H9 (cell line): Measurements from ENCODE around the gene ZWILCH. TPM values are rescaled to one million over a fixed set of nuclear protein-coding genes. Genes with fewer than 3 reads are reported as not detected.
A peak's percentile ranks its signal among the peaks of the same experiment; 100 is the strongest.
"Not testable (repeated sequence)": the region's sequence is repeated elsewhere in the genome, so short reads cannot be mapped to it uniquely, and the experiment has no call there.

Experiments used
- DNase-seq: peaks from one replicate; pipeline ENCODE4 v3.0.0-alpha.2; 2017
- H2AFZ ChIP-seq: one replicate; pipeline ENCODE4 v1.6.1; 2013; ENCODE audit warnings: mild to moderate bottlenecking, low read length, control low read depth, moderate library complexity
- H2AK5ac ChIP-seq: 2 replicates; pipeline ENCODE4 v1.6.1; 2013; ENCODE audit warnings: low read length, control low read depth, mixed read lengths; ENCODE audit not compliant: insufficient read length
- H2BK120ac ChIP-seq: one replicate; pipeline ENCODE4 v1.6.1; 2013; ENCODE audit warnings: low read depth, mild to moderate bottlenecking, low read length, control low read depth, inconsistent platforms; ENCODE audit not compliant: poor library complexity, severe bottlenecking
- H2BK12ac ChIP-seq: 2 replicates; pipeline ENCODE4 v1.6.1; 2013; ENCODE audit warnings: low read length, control low read depth, mixed read lengths, low read depth; ENCODE audit not compliant: insufficient read length
- H2BK15ac ChIP-seq: 2 replicates; pipeline ENCODE4 v1.6.1; 2013; ENCODE audit warnings: low read depth, low read length, control low read depth
- H2BK20ac ChIP-seq: one replicate; pipeline ENCODE4 v1.6.1; 2013; ENCODE audit warnings: low read depth, mild to moderate bottlenecking, low read length, control low read depth, inconsistent platforms; ENCODE audit not compliant: poor library complexity, severe bottlenecking
- H2BK5ac ChIP-seq: 2 replicates; pipeline ENCODE4 v1.6.1; 2013; ENCODE audit warnings: low read length, control low read depth, mixed read lengths; ENCODE audit not compliant: insufficient read length
- H3K14ac ChIP-seq: 2 replicates; pipeline ENCODE4 v1.6.1; 2013; ENCODE audit warnings: low read length, control low read depth; ENCODE audit not compliant: insufficient read depth
- H3K18ac ChIP-seq: 2 replicates; pipeline ENCODE4 v1.6.1; 2013; ENCODE audit warnings: low read depth, mild to moderate bottlenecking, mixed read lengths, low read length, control low read depth; ENCODE audit not compliant: insufficient read length
- H3K23ac ChIP-seq: 2 replicates; pipeline ENCODE4 v1.6.1; 2013; ENCODE audit warnings: low read length, control low read depth, mixed read lengths, low read depth; ENCODE audit not compliant: insufficient read length
- H3K23me2 ChIP-seq: 2 replicates; pipeline ENCODE4 v1.6.1; 2013; ENCODE audit warnings: low read depth, mild to moderate bottlenecking, mixed read lengths, low read length, control low read depth; ENCODE audit not compliant: insufficient read length, poor library complexity, severe bottlenecking
- H3K27ac ChIP-seq: 2 replicates; pipeline ENCODE4 v1.5.1; 2013; ENCODE audit warnings: low read length, control low read depth, mixed read lengths, low read depth; ENCODE audit not compliant: insufficient read length
- H3K27me3 ChIP-seq: 2 replicates; pipeline ENCODE4 v1.6.1; 2013; ENCODE audit warnings: low read length, control low read depth, inconsistent platforms; ENCODE audit not compliant: insufficient read depth
- H3K4ac ChIP-seq: 2 replicates; pipeline ENCODE4 v1.6.1; 2013; ENCODE audit warnings: low read depth, mild to moderate bottlenecking, control low read depth, inconsistent platforms, low read length, moderate library complexity
- H3K4me1 ChIP-seq: 2 replicates; pipeline ENCODE4 v1.6.1; 2013; ENCODE audit warnings: low read length, control low read depth, inconsistent platforms; ENCODE audit not compliant: insufficient read depth
- H3K4me2 ChIP-seq: 2 replicates; pipeline ENCODE4 v1.6.1; 2013; ENCODE audit warnings: low read length, control low read depth, mixed read lengths; ENCODE audit not compliant: insufficient read length, insufficient read depth
- H3K56ac ChIP-seq: 2 replicates; pipeline ENCODE4 v1.6.1; 2013; ENCODE audit warnings: low read depth, mild to moderate bottlenecking, mixed read lengths, low read length, control low read depth; ENCODE audit not compliant: insufficient read length
- H3K79me1 ChIP-seq: 2 replicates; pipeline ENCODE4 v1.6.1; 2013; ENCODE audit warnings: low read depth, mild to moderate bottlenecking, moderate library complexity, low read length, control low read depth, inconsistent platforms; ENCODE audit not compliant: insufficient read depth, poor library complexity, severe bottlenecking
- H3K79me2 ChIP-seq: 2 replicates; pipeline ENCODE4 v1.6.1; 2013; ENCODE audit warnings: low read length, control low read depth, inconsistent platforms; ENCODE audit not compliant: insufficient read depth
- H3K9ac ChIP-seq: 2 replicates; pipeline ENCODE4 v1.6.1; 2013; ENCODE audit warnings: low read length, control low read depth, mixed read lengths; ENCODE audit not compliant: insufficient read length; ENCODE audit errors: extremely low read depth
- H3K9me3 ChIP-seq: one replicate; pipeline ENCODE4 v1.6.1; 2013; ENCODE audit warnings: low read depth, low read length, inconsistent platforms; ENCODE audit not compliant: control insufficient read depth
- H3T11ph ChIP-seq: one replicate; pipeline ENCODE4 v1.6.1; 2013; ENCODE audit warnings: mild to moderate bottlenecking, low read length, control low read depth, inconsistent platforms
- H4K20me1 ChIP-seq: one replicate; pipeline ENCODE4 v1.6.1; 2013; ENCODE audit not compliant: control insufficient read depth, insufficient read length, insufficient read depth
- H4K5ac ChIP-seq: 2 replicates; pipeline ENCODE4 v1.6.1; 2013; ENCODE audit warnings: low read depth, mild to moderate bottlenecking, mixed read lengths, low read length, control low read depth; ENCODE audit not compliant: insufficient read length
- H4K8ac ChIP-seq: replicated peaks from 2 replicates; pipeline ENCODE4 v1.6.1; 2013; ENCODE audit warnings: low read length, control low read depth, mixed read lengths, low read depth; ENCODE audit not compliant: insufficient read length
- H4K91ac ChIP-seq: 2 replicates; pipeline ENCODE4 v1.6.1; 2013; ENCODE audit warnings: low read depth, mild to moderate bottlenecking, moderate library complexity, mixed read lengths, low read length, control low read depth; ENCODE audit not compliant: insufficient read length
- H3K27ac Mint-ChIP-seq, 3 experiments: 2 replicates in 2 of 3; 3 replicates in 1 of 3; pipeline ENCODE4 v1.8.0; 2020 to 2021; ENCODE audit warnings: mixed read lengths in 3 of 3, mild to moderate bottlenecking in 1 of 3, moderate library complexity in 1 of 3
- H3K27me3 Mint-ChIP-seq: 2 replicates; pipeline ENCODE4 v1.8.0; 2021; ENCODE audit warnings: low read depth, mild to moderate bottlenecking, moderate library complexity, mixed read lengths
- H3K36me3 Mint-ChIP-seq, 3 experiments: 2 replicates in 2 of 3; 3 replicates in 1 of 3; pipeline ENCODE4 v1.8.0; 2020 to 2021; ENCODE audit warnings: low read depth in 3 of 3, mixed read lengths in 3 of 3; ENCODE audit not compliant: insufficient read depth in 1 of 3
- H3K4me1 Mint-ChIP-seq, 2 experiments: 2 replicates each; pipeline ENCODE4 v1.8.0; 2020; ENCODE audit warnings: mixed read lengths in 2 of 2
- H3K4me3 Mint-ChIP-seq, 2 experiments: 2 replicates in 1 of 2; 3 replicates in 1 of 2; pipeline ENCODE4 v1.8.0; 2020 to 2021; ENCODE audit warnings: mild to moderate bottlenecking in 2 of 2, mixed read lengths in 2 of 2, moderate library complexity in 1 of 2
- H3K9me3 Mint-ChIP-seq, 2 experiments: 2 replicates in 1 of 2; 3 replicates in 1 of 2; pipeline ENCODE4 v1.8.0; 2020; ENCODE audit warnings: mild to moderate bottlenecking in 2 of 2, mixed read lengths in 2 of 2, moderate library complexity in 1 of 2
- CTCF ChIP-seq: fragments of 200-600 bp; sonication (generic); conservative IDR thresholded peaks from 3 replicates; pipeline ENCODE4 v1.8.0; 2021; ENCODE audit warnings: antibody characterized with exemption, mild to moderate bottlenecking
- WGBS: extraction: QIAGEN DNeasy Blood & Tissue Kit; methylation state at CpG from one replicate; pipeline ENCODE4 v1.1.7; 2013; ENCODE audit warnings: missing lambda C conversion rate, low lambda C conversion rate, mixed read lengths; ENCODE audit not compliant: insufficient read length; ENCODE audit errors: extremely low coverage; 5-methylcytosine and 5-hydroxymethylcytosine counted together
- total RNA-seq: library from RNA; stranded (reverse); gene quantifications from 2 replicates; pipeline ENCODE4 v1.2.1, GENCODE V29; 2021

ZWILCH gene
- total RNA-seq, 1 experiment from 2014 or later = 47.2 TPM

GRCh38 chr15:66502491-66502890 lies 2.6 kb upstream of the ZWILCH start:
- H3K18ac ChIP-seq = no peak overlapping the region
- no peaks in the 10 kb centered on the region for H3K23me2 ChIP-seq
- H4K91ac ChIP-seq = no peak overlapping the region
- no peaks in the 10 kb centered on the region for H3K27me3 ChIP-seq
- peaks cover 27 to 35% of the 10 kb centered on the region in 2 experiments for H3K4me1 Mint-ChIP-seq
- no peak overlapping the region for H3K14ac ChIP-seq
- no peaks in the 10 kb centered on the region for H3K79me1 ChIP-seq
- H4K20me1 ChIP-seq = no peaks in the 10 kb centered on the region
- peak overlapping the region; percentile 87 for H3K4me2 ChIP-seq
- H3K36me3 Mint-ChIP-seq = peaks cover 52 to 70% (median 70%) of the 10 kb centered on the region in 3 experiments
- H3K9ac ChIP-seq = no peak overlapping the region
- H2BK20ac ChIP-seq = no peak overlapping the region
- H2BK12ac ChIP-seq = no peak overlapping the region
- H3K27ac Mint-ChIP-seq = peak overlapping the region; percentile 5 to 98 (median 92); a peak in 4 of 7 replicates
- no peak overlapping the region for H3K56ac ChIP-seq
- no peak for DNase-seq
- H3K9me3 ChIP-seq = no peaks in the 10 kb centered on the region
- no peak overlapping the region for H3K23ac ChIP-seq
- no peak overlapping the region for H2BK120ac ChIP-seq
- no peaks in the 10 kb centered on the region; a peak in 2 of 5 replicates for H3K9me3 Mint-ChIP-seq
- no CpG with 5 or more reads among the region's 10 CpGs for WGBS
- H3T11ph ChIP-seq = no peak overlapping the region
- H2BK5ac ChIP-seq = no peak overlapping the region
- no peak overlapping the region for H3K27ac ChIP-seq
- no peaks in the 10 kb centered on the region for H3K4me1 ChIP-seq
- no peak overlapping the region for H2BK15ac ChIP-seq
- no peak overlapping the region for H2AFZ ChIP-seq
- peaks cover 31% of the 10 kb centered on the region; the same call in 1 of the 2 replicates for H3K79me2 ChIP-seq
- H4K5ac ChIP-seq = no peak overlapping the region
- H4K8ac ChIP-seq = no peak overlapping the region
- no peak overlapping the region for H2AK5ac ChIP-seq
- no peak for TF ChIP-seq CTCF
- H3K27me3 Mint-ChIP-seq = no peaks in the 10 kb centered on the region
- no peak overlapping the region for H3K4ac ChIP-seq
- peak overlapping the region; percentile 98 to 100 for H3K4me3 Mint-ChIP-seq

GRCh38 chr15:66503041-66503648 lies 2.0 kb upstream of the ZWILCH start:
- H2BK12ac ChIP-seq, DNase-seq, H2BK120ac ChIP-seq, H3K4ac ChIP-seq, H3K9me3 ChIP-seq, H3K79me1 ChIP-seq, H3K23ac ChIP-seq, H2BK15ac ChIP-seq, H4K20me1 ChIP-seq, H2AK5ac ChIP-seq, H3K27me3 ChIP-seq, H3K4me1 ChIP-seq, H4K91ac ChIP-seq, H4K5ac ChIP-seq, H4K8ac ChIP-seq, H3T11ph ChIP-seq, H3K14ac ChIP-seq, H2BK20ac ChIP-seq, H3K9me3 Mint-ChIP-seq, H3K18ac ChIP-seq, H3K27me3 Mint-ChIP-seq, H3K23me2 ChIP-seq, H3K56ac ChIP-seq, H3K27ac ChIP-seq, H2AFZ ChIP-seq, H2BK5ac ChIP-seq: not testable (repeated sequence)
- peak overlapping the region; percentile 96 for H3K9ac ChIP-seq
- H3K4me2 ChIP-seq = peak overlapping the region; percentile 87
- Mint-ChIP-seq H3K36me3 (peaks cover 52 to 66% (median 65%) of the 10 kb centered on the region in 3 experiments), H3K27ac (peak overlapping the region; percentile 5 to 98 (median 92); a peak in 5 of 7 replicates), H3K4me3 (peak overlapping the region; percentile 98 to 100), H3K4me1 (peaks cover 23 to 32% of the 10 kb centered on the region in 2 experiments)
- H3K79me2 ChIP-seq = peaks cover 31% of the 10 kb centered on the region; the same call in 1 of the 2 replicates
- WGBS = no CpG with 5 or more reads among the region's 13 CpGs
